Amniotic stem cell (primary cell): ENCODE results near the gene NOX4.
"Not testable (repeated sequence)": the region's sequence is repeated elsewhere in the genome, so short reads cannot be mapped to it uniquely, and the experiment has no call there.

Experiments used
- DNase-seq: peaks from one replicate; lab custom pipeline; 2025; lab: John Stamatoyannopoulos, UW

The NOX4 gene

DNA sequence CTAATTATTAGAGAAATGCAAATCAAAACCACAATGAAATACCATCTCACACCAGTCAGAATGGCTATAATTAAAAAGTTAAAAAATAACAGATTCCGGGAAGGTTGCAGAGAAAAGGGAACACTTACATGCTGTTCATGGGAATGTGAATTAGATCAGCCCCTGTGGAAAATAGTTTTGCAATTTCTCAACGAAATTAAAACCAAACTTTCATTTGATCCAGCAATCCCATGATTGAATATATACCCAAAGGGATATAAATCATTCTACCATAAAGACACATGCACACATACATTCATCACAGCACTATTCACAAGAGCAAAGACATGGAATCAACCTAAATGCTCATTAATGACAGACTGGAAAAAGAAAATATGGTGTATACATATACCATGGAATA is 32.5 kb downstream of the NOX4 start:
- no peak for DNase-seq

- DNase-seq = no peak
These were observed 34.0 kb downstream of the NOX4 start for GRCh38 chr11:89457190-89457589.

- no peak for DNase-seq
These were observed 34.5 kb downstream of the NOX4 start for GRCh38 chr11:89456681-89457080.

DNA sequence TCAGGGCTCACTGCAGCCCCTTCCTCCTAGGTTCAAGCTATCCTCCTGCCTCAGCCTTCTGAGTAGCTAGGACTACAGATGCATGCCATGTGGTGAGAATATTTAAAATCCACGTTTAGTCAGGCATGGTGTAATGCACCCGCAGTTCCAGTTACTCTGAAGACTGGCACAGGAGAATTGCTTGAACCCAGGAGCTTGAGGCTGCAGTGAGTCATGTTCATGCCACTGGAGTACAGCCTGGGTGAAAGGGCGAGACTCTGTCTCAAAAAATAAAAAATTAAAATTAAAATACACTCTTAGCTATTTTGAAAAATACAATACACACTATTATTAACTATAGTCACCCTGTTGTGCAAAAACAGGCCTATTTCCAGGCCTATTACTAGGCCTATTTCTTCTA is 38.4 kb downstream of the NOX4 start:
- no peak for DNase-seq

DNA sequence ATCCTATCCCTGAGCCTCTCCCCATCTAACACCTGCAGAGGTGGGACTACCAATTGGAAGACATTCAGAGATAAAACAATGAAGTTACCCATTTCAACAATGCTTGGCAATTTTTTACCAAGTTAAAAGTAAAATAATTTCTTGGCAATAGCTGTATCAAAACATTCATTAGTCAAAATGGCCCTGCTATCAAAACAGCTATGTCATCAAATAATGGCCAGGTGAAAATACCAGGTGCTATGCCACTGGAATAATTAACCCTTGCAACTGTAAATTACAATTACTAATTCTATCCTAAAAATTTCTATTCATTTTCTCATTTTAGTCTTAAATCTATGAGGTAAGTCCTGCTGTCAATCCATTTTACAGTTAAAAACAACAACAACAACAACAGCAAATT is 43.3 kb downstream of the NOX4 start:
- DNase-seq = no peak

DNA sequence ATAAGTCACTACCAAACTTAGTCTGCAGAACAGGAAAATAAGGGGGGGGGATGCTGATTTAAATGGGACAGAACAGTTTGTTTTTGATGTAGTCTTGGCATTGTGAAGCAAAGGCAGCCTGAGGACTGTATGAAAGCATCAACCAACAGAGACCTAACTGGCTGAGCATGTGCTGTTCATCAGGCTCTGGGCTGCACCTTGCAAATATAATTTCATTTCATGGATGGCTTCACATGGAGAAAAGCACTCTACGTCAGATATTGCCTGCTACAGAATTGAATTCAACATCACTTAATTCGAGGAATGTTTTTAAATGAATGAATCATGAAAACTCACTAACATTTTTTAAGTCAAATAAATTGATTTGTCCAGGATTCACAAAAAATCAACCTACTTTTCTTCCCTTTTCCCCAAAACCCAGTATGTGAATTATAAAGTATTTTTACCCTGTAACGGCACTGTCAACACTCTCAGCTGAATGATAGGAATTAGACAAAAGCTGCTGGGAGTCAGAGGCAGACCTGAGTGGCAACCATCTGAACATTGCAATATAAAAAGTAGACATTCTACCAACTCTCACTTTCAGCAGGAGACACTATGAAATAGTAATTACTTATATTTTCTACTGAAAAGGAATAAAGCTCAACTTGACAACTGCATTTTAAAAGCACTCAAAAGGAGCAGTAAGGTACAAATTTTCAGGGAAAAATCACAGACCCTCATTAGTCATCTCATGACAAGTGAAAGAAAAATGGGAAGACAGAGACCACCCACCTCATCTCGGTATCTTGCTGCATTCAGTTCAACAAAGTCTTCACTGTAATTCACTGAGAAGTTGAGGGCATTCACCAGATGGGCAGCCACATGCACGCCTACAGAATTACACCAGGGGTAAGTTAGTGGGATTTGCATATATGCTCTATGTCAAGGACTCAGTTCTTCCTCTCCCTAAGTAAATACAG is 47.5 kb downstream of the NOX4 start:
- no peak for DNase-seq

GRCh38 chr11:89442801-89443200 is 48.4 kb downstream of the NOX4 start:
- DNase-seq = no peak

DNA sequence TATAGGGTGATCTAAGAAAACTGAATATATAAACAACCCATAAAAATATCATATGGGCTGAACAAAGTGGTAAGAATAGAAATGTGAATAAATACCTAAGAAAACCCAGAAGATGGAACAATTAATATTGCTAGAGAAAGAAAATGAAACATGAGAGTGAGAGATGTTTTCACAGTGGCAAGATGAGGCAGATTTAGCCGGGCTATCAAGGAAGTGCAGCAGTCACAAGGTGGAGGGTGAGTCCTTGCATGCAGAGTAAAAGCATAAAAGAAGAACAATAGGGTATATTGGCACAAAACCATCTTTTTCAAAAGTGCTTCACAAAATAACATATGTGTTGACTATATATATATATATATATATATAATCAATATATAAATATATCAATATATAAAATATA is 49.6 kb downstream of the NOX4 start:
- DNase-seq = no peak

DNA sequence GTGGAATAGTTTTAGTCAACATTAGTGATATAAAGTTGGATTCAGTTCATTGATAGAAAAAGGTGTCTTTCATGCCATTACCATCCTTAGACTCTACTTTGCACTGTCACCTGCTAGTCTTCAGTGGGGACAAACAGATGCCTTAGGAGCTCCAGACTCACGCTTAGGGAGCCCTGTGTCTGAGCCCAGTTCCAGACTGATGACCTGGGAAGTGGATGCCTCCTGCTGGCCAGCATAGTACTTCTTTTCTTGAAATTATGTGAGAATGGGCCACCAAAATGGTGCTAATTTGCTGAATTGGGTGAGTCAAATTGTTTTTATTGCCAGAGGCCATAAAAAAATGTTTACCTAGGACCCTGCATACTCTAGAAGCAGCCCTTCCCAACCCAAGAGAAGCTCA is 53.9 kb downstream of the NOX4 start:
- no peak for DNase-seq

- no peak for DNase-seq
These were observed 55.1 kb downstream of the NOX4 start for GRCh38 chr11:89436071-89436470.

DNA sequence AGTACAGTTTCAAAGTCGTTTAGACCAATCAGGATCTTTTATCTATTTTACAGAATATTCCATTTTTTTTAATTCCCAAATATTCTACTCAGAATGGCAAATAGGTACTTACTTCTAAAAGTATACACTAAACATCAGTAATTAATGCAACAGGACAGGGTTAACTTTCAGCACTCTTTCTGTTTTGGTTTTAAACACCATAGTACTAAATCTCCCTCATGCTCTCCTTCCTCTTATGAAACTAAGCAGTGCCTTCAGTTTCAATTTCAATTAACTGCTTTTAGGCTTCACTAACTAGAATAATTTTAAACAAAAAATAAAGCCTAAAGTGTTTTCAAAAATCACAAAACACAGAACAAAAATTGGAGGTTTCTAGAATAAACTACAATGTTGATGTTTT is 57.9 kb downstream of the NOX4 start:
- DNase-seq = no peak

GRCh38 chr11:89432182-89432581 is 59.0 kb downstream of the NOX4 start:
- DNase-seq = not testable (repeated sequence)

- not testable (repeated sequence) for DNase-seq
These were observed 64.7 kb downstream of the NOX4 start for GRCh38 chr11:89426501-89426900.

- no peak for DNase-seq
These were observed 69.5 kb downstream of the NOX4 start for GRCh38 chr11:89421718-89422117.

GRCh38 chr11:89420981-89421380 is 70.2 kb downstream of the NOX4 start:
- DNase-seq = no peak

GRCh38 chr11:89416961-89417360 is 74.2 kb downstream of the NOX4 start:
- DNase-seq = no peak

- not testable (repeated sequence) for DNase-seq
These were observed 80.1 kb downstream of the NOX4 start for GRCh38 chr11:89411112-89411511.

DNA sequence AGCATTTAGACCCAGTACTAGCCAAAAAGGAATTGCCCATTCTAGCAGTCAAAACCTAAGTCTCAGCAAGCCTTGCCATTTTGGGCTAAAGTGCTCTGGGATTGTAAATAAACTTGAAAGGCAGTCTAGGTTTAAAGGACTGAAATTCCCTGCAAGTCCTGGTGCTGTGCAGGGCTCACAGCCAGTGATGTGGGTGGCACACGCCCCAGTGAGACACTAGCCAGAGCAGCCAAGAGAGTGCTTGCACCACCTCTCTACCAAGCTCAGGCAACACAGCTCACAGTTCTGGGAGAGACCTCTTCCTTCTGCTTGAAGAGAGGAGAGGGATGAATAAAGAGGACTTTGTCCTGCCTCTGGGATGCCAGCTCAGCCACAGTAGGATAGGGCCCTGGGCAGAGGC is 80.5 kb downstream of the NOX4 start:
- not testable (repeated sequence) for DNase-seq

DNA sequence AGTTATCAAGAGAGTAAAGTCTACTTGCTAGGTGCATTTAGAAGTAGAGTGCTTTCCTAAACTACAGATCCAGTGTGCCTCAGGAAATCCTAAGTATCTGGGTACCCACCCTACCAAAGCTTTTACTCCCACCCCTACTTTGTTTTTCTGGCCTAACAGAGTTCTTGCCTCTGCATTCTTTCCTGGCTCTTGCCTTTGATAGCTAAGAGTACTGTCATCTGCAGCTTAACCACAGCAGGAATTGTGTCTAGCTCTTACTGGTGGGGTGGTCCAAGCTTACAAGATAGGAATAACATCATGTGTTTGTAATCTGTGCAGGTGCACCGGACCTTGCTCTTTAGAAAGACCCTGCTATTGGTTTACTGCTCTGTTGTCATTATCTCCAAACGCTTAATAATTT is 82.7 kb downstream of the NOX4 start:
- DNase-seq = not testable (repeated sequence)

GRCh38 chr11:89405629-89406028 is 85.5 kb downstream of the NOX4 start:
- DNase-seq = no peak

DNA sequence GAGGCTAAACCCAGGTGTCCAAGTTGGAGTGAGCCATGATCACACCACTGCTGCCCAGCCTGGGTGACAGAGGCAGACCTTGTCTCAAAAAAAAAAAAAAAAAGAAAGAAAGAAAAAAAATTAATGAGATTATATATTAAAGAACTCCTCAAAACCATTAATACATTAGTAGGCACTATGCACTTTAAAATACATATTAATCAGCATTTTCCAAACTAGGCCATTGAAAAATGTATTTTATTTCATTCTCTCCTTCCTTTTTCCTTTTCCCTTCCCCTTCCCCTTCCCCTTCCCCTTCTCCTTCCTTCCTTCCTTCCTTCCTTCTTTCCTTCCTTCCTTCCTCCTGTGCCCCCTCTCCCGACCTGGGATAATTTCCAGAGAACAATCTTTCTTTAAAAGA is 99.5 kb downstream of the NOX4 start:
- not testable (repeated sequence) for DNase-seq

DNA sequence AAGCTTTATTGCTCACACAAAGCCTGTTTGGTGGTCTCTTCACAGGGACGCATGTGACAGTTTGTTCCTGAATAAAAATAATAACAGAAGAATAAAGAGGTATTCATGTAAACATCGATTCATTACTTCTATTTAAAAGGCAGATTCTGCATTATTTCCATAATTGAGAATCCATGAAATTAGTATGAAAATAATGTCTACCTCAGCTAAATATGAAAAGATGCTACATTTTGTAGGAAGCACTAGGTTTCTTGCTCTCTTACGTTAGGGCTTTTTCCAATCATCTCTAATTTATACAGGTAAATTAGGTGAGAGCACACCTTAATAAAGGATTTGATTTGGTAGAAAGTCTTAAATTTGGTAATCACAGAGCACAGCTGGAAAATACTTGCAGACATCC is 103.7 kb downstream of the NOX4 start:
- not testable (repeated sequence) for DNase-seq

GRCh38 chr11:89382986-89383385 is 108.2 kb downstream of the NOX4 start:
- DNase-seq = not testable (repeated sequence)

DNA sequence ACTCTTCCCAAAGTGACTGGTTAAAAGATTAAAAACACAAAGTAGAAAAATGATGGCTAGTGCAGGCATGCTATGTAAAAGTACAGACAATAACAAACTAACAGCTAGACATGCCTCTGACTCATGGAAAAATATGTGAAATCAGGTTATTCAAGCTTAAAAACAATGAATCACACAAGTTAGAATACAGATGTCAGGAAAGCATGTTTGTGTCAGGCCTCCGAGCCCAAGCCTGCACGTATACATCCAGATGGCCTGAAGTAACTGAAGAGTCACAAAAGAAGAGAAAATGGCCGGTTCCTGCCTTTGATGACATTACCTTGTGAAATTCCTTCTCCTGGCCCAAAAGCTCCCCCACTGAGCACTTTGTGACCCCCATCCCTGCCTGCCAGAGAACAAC is 110.1 kb downstream of the NOX4 start:
- DNase-seq = peak; percentile 74
